SU-DHL-6 (cell line): Measurements from ENCODE around the gene PXYLP1.

ENCODE experiments used
- H2AFZ ChIP-seq: fragments of 200-600 bp; sonication (generic); 2 replicates; pipeline ENCODE4 v1.6.1; 2014; ENCODE audit warnings: low read depth, mild to moderate bottlenecking, moderate library complexity, mixed read lengths, antibody characterized with exemption, low read length; ENCODE audit not compliant: severe bottlenecking
- H3F3A ChIP-seq: fragments of 200-600 bp; shearing (Covaris generic); 2 replicates; pipeline ENCODE4 v1.6.0; 2016; ENCODE audit warnings: antibody characterized with exemption, mild to moderate bottlenecking; ENCODE audit not compliant: insufficient read depth
- H3K27ac ChIP-seq: fragments of 200-600 bp; sonication (generic); 2 replicates; pipeline ENCODE4 v1.5.1; 2016; ENCODE audit warnings: low read depth, mild to moderate bottlenecking, low read length, moderate library complexity, mixed read lengths
- H3K27me3 ChIP-seq: fragments of 200-600 bp; sonication (generic), shearing (Covaris generic); 2 replicates; pipeline ENCODE4 v1.6.0; 2014; ENCODE audit warnings: mild to moderate bottlenecking, low read length
- H3K36me3 ChIP-seq: fragments of 200-600 bp; sonication (generic); 2 replicates; pipeline ENCODE4 v1.6.1; 2014; ENCODE audit warnings: mild to moderate bottlenecking, low read length, mixed read lengths
- H3K4me2 ChIP-seq: fragments of 300-600, 200-600 bp; shearing (Covaris generic), sonication (generic); 2 replicates; pipeline ENCODE4 v1.6.0; 2014; ENCODE audit warnings: low read length, low read depth, mild to moderate bottlenecking; ENCODE audit not compliant: poor library complexity, severe bottlenecking
- H3K4me3 ChIP-seq: fragments of 200-600 bp; sonication (generic); 2 replicates; pipeline ENCODE4 v1.5.1; 2014; ENCODE audit warnings: antibody characterized with exemption, low read length, mild to moderate bottlenecking, mixed read lengths; ENCODE audit not compliant: insufficient read depth, poor library complexity, severe bottlenecking
- H3K79me2 ChIP-seq: fragments of 200-600 bp; sonication (generic); 2 replicates; pipeline ENCODE4 v1.6.1; 2014; ENCODE audit warnings: mild to moderate bottlenecking, low read length, moderate library complexity; ENCODE audit not compliant: insufficient read depth
- H3K9ac ChIP-seq: fragments of 200-600 bp; sonication (generic); 2 replicates; pipeline ENCODE4 v1.7.0; 2014; ENCODE audit warnings: mild to moderate bottlenecking, low read length
- H3K9me2 ChIP-seq: fragments of 200-600 bp; sonication (generic); replicated peaks from 2 replicates; pipeline ENCODE4 v1.6.1; 2014; ENCODE audit warnings: low read length; ENCODE audit not compliant: insufficient read depth
- H3K9me3 ChIP-seq: fragments of 200-600 bp; sonication (generic); 2 replicates; pipeline ENCODE4 v1.6.1; 2014; ENCODE audit warnings: low read length, mixed read lengths; ENCODE audit not compliant: insufficient read depth
- H4K20me1 ChIP-seq: fragments of 200-600 bp; sonication (generic); 2 replicates; pipeline ENCODE4 v1.6.1; 2014; ENCODE audit warnings: low read depth, mild to moderate bottlenecking, antibody characterized with exemption, low read length, moderate library complexity, mixed read lengths
- CTCF ChIP-seq: fragments of 200-600 bp; sonication (generic); IDR thresholded peaks from one replicate; pipeline ENCODE4 v1.5.1; 2017; ENCODE audit warnings: antibody characterized with exemption, mild to moderate bottlenecking, low read length, moderate library complexity; ENCODE audit not compliant: insufficient read depth, poor library complexity, severe bottlenecking
- EZH2phosphoT487 ChIP-seq: fragments of 200-600 bp; sonication (generic), shearing (Covaris generic); conservative IDR thresholded peaks from 2 replicates; pipeline ENCODE4 v1.6.1; 2018; ENCODE audit warnings: mild to moderate bottlenecking, antibody characterized with exemption, low read length, moderate library complexity, mixed read lengths

PXYLP1 gene

GRCh38 chr3:141306276-141306675, 74.7 kb downstream of the PXYLP1 start:
- no peaks in the 10 kb centered on the region for H3K27me3 ChIP-seq
- H3K9ac ChIP-seq, result no peak overlapping the region
- H2AFZ ChIP-seq, result no peak overlapping the region
- H3K4me2 ChIP-seq, result no peak overlapping the region
- no peaks in the 10 kb centered on the region for H3K79me2 ChIP-seq
- H3F3A ChIP-seq, result no peaks in the 10 kb centered on the region
- H3K9me3 ChIP-seq, result no peaks in the 10 kb centered on the region
- no peaks in the 10 kb centered on the region for H3K36me3 ChIP-seq
- H3K27ac ChIP-seq, result no peak overlapping the region
- no peaks in the 10 kb centered on the region for H4K20me1 ChIP-seq
- no peaks in the 10 kb centered on the region for H3K9me2 ChIP-seq
- TF ChIP-seq CTCF, result no peak
- no peak overlapping the region for H3K4me3 ChIP-seq

- H3K9me2 ChIP-seq, result no peaks in the 10 kb centered on the region
- no peaks in the 10 kb centered on the region for H3K36me3 ChIP-seq
- H3F3A ChIP-seq, result no peaks in the 10 kb centered on the region
- no peaks in the 10 kb centered on the region for H3K79me2 ChIP-seq
- TF ChIP-seq EZH2phosphoT487, result no peak
- no peak for TF ChIP-seq CTCF
- H3K9ac ChIP-seq, result no peak overlapping the region
- H2AFZ ChIP-seq, result no peak overlapping the region
- no peak overlapping the region for H3K4me2 ChIP-seq
- H3K9me3 ChIP-seq, result no peaks in the 10 kb centered on the region
- no peaks in the 10 kb centered on the region for H4K20me1 ChIP-seq
- no peak overlapping the region for H3K27ac ChIP-seq
- no peaks in the 10 kb centered on the region for H3K27me3 ChIP-seq
- H3K4me3 ChIP-seq, result no peak overlapping the region
These were observed 75.3 kb downstream of the PXYLP1 start for GRCh38 chr3:141306922-141307321.

GRCh38 chr3:141307351-141308059, 75.9 kb downstream of the PXYLP1 start:
- Histone ChIP-seq H3K9me2 (no peaks in the 10 kb centered on the region), H3F3A (no peaks in the 10 kb centered on the region), H3K9ac (no peak overlapping the region), H3K9me3 (no peaks in the 10 kb centered on the region), H3K79me2 (no peaks in the 10 kb centered on the region), H3K4me2 (no peak overlapping the region), H3K4me3 (no peak overlapping the region), H3K27me3 (no peaks in the 10 kb centered on the region), H4K20me1 (no peaks in the 10 kb centered on the region), H3K36me3 (no peaks in the 10 kb centered on the region), H2AFZ (no peak overlapping the region), H3K27ac (no peak overlapping the region)
- TF ChIP-seq CTCF (no peak), EZH2phosphoT487 (no peak)
